GM12878 (cell line): Measurements from ENCODE around the gene CARD9. TPM values are rescaled to one million over a fixed set of nuclear protein-coding genes. Genes with fewer than 3 reads are reported as not detected.

Source experiments
- ATAC-seq: fragments of 200-7000 bp; cut with Tn5 transposase; 3 replicates; pipeline ENCODE4 v1.9.1; 2020; ENCODE audit warnings: mild to moderate bottlenecking, moderate library complexity
- BruUV-seq: library from RNA; stranded (reverse); fragments of 400-500 nt; replicated peaks from 2 replicates; lab custom pipeline; 2021; lab: Mats Ljungman, UMichigan
- CTCF ChIA-PET: fragments of 300-600 bp; sonication (Branson Sonifier 250); formaldehyde crosslinking; extraction: SDS; loops from one replicate; lab custom pipeline; 2021; ENCODE audit warnings: inconsistent platforms; lab: Yijun Ruan, JAX
- POLR2A ChIA-PET: fragments of 350-600 bp; formaldehyde crosslinking; extraction: SDS; loops from one replicate; lab custom pipeline; 2021; ENCODE audit warnings: inconsistent platforms; lab: Charles Lee
- RAD21 ChIA-PET: fragments of 300-600 bp; sonication (Branson Sonifier 250); formaldehyde crosslinking; loops from one replicate; lab custom pipeline; 2023; ENCODE audit warnings: antibody characterized with exemption; ENCODE audit not compliant: unreplicated experiment; lab: Charles Lee
- SMC1A ChIA-PET: fragments of 300-600 bp; sonication (Branson Sonifier 250); formaldehyde crosslinking; loops from one replicate; lab custom pipeline; 2023; ENCODE audit not compliant: unreplicated experiment, uncharacterized antibody; lab: Charles Lee
- DNase-seq: peaks from one replicate; pipeline ENCODE4 v3.0.0-alpha.2; 2011; ENCODE audit warnings: low read depth, low spot score
- FAIRE-seq: peaks from 3 replicates; lab custom pipeline; 2011; peaks lifted over from hg19 to GRCh38; lab: Jason Lieb, UNC
- H2AFZ ChIP-seq: 2 replicates; pipeline ENCODE4 v1.6.0; 2011; ENCODE audit warnings: low read depth, low read length, control low read depth; ENCODE audit not compliant: control insufficient read depth
- H3K27ac ChIP-seq: 2 replicates; pipeline ENCODE4 v1.5.1; 2011; ENCODE audit warnings: control low read depth; ENCODE audit not compliant: control insufficient read depth, insufficient read depth
- H3K27me3 ChIP-seq, 2 experiments: replicated peaks in 1 of 2; 2 replicates each; pipeline versions ENCODE4 v1.6.0 to v1.6.1; 2011; ENCODE audit warnings: low read length in 1 of 2; ENCODE audit not compliant: control insufficient read depth in 2 of 2, insufficient read depth in 2 of 2
- H3K36me3 ChIP-seq, 2 experiments: 2 replicates each; pipeline ENCODE4 v1.5.1; 2011; ENCODE audit warnings: low read length in 1 of 2; ENCODE audit not compliant: control insufficient read depth in 2 of 2, insufficient read depth in 2 of 2
- H3K4me1 ChIP-seq: 2 replicates; pipeline ENCODE4 v1.6.1; 2011; ENCODE audit warnings: mild to moderate bottlenecking, low read length, moderate library complexity, mixed read lengths; ENCODE audit not compliant: control insufficient read depth, insufficient read depth
- H3K4me2 ChIP-seq: 2 replicates; pipeline ENCODE4 v1.6.0; 2011; ENCODE audit warnings: control low read depth; ENCODE audit not compliant: control insufficient read depth, insufficient read depth
- H3K4me3 ChIP-seq: fragments of 200-600 bp; sonication (generic); 2 replicates; pipeline ENCODE4 v1.5.1; 2016
- H3K79me2 ChIP-seq: 2 replicates; pipeline ENCODE4 v1.6.0; 2011; ENCODE audit warnings: low read length; ENCODE audit not compliant: control insufficient read depth, insufficient read depth
- H3K9ac ChIP-seq: 2 replicates; pipeline ENCODE4 v1.8.0; 2011; ENCODE audit warnings: low read length, control low read depth, mixed read lengths; ENCODE audit not compliant: control insufficient read depth, insufficient read depth
- H3K9me3 ChIP-seq: replicated peaks from 3 replicates; pipeline ENCODE4 v1.5.1; 2011; ENCODE audit warnings: mild to moderate bottlenecking, low read length; ENCODE audit not compliant: control insufficient read depth, insufficient read depth
- H4K20me1 ChIP-seq: 2 replicates; pipeline ENCODE4 v1.6.0; 2011; ENCODE audit not compliant: control insufficient read depth, insufficient read depth
- ATF7 ChIP-seq: fragments of 450-650 bp; IDR thresholded peaks from 2 replicates; pipeline ENCODE4 v1.6.1; 2016; ENCODE audit warnings: low read depth, mild to moderate bottlenecking
- BACH1 ChIP-seq: fragments of 450-650 bp; IDR thresholded peaks from 2 replicates; pipeline ENCODE4 v1.6.1; 2017; ENCODE audit warnings: mild to moderate bottlenecking, borderline replicate concordance
- CHD1 ChIP-seq: IDR thresholded peaks from 2 replicates; pipeline ENCODE4 v1.6.1; 2012; ENCODE audit warnings: low read depth, low read length, improper control_type of control experiment
- ETV6 ChIP-seq, 2 experiments: fragments of 450-650 bp in 1 of 2; IDR thresholded peaks in 1 of 2; conservative IDR thresholded peaks in 1 of 2; 2 replicates each; pipeline ENCODE4 v1.6.1; 2014; ENCODE audit warnings: antibody characterized with exemption in 1 of 2, borderline replicate concordance in 1 of 2, low read depth in 1 of 2, mild to moderate bottlenecking in 1 of 2, moderate library complexity in 1 of 2
- HDAC6 ChIP-seq: fragments of 200-600 bp; sonication (generic); IDR thresholded peaks from one replicate; pipeline ENCODE4 v1.8.0; 2017; ENCODE audit warnings: antibody characterized with exemption; ENCODE audit not compliant: unreplicated experiment
- IKZF1 ChIP-seq: fragments of 450-650 bp; conservative IDR thresholded peaks from 2 replicates; pipeline ENCODE4 v1.6.1; 2017; ENCODE audit warnings: antibody characterized with exemption, mild to moderate bottlenecking
- JUNB ChIP-seq: IDR thresholded peaks from 2 replicates; pipeline ENCODE4 v1.6.1; 2016; ENCODE audit warnings: antibody characterized with exemption, mild to moderate bottlenecking
- KAT2A ChIP-seq: conservative IDR thresholded peaks from 2 replicates; pipeline ENCODE4 v1.6.1; 2011; ENCODE audit warnings: low read depth, low read length; ENCODE audit not compliant: control insufficient read depth
- KDM1A ChIP-seq: fragments of 200-600 bp; sonication (generic); IDR thresholded peaks from 2 replicates; pipeline ENCODE4 v1.6.1; 2016; ENCODE audit warnings: borderline replicate concordance
- MTA3 ChIP-seq: IDR thresholded peaks from 2 replicates; pipeline ENCODE4 v1.6.1; 2012; ENCODE audit warnings: low read length, inconsistent platforms, borderline replicate concordance
- PML ChIP-seq: IDR thresholded peaks from 2 replicates; pipeline ENCODE4 v1.6.1; 2012; ENCODE audit warnings: low read length, inconsistent platforms
- RB1 ChIP-seq: fragments of 450-650 bp; formaldehyde crosslinking; IDR thresholded peaks from 2 replicates; pipeline ENCODE4 v1.6.1; 2017; ENCODE audit warnings: mild to moderate bottlenecking, borderline replicate concordance
- SMC3 ChIP-seq: IDR thresholded peaks from 2 replicates; pipeline ENCODE4 v1.6.1; 2011; ENCODE audit warnings: low read length, improper control_type of control experiment, borderline replicate concordance
- STAT1 ChIP-seq: fragments of 450-650 bp; conservative IDR thresholded peaks from 2 replicates; pipeline ENCODE4 v1.6.1; 2014; ENCODE audit warnings: antibody characterized with exemption, mild to moderate bottlenecking
- TCF12 ChIP-seq: IDR thresholded peaks from 2 replicates; pipeline ENCODE4 v1.6.1; 2011; ENCODE audit warnings: low read depth, mild to moderate bottlenecking, low read length
- YY1 ChIP-seq: IDR thresholded peaks from 2 replicates; pipeline ENCODE4 v1.6.1; 2011; ENCODE audit warnings: low read depth, mild to moderate bottlenecking, low read length
- ZNF384 ChIP-seq: IDR thresholded peaks from 2 replicates; pipeline ENCODE4 v1.6.1; 2012; ENCODE audit warnings: low read depth, mild to moderate bottlenecking, low read length, improper control_type of control experiment, borderline replicate concordance
- ZZZ3 ChIP-seq: IDR thresholded peaks from 2 replicates; pipeline ENCODE4 v1.6.1; 2011; ENCODE audit warnings: low read depth; ENCODE audit not compliant: control insufficient read depth, insufficient read length
- WGBS: methylation state at CpG from one replicate; pipeline ENCODE4 v1.1.6; 2016; ENCODE audit warnings: low lambda C conversion rate; ENCODE audit not compliant: insufficient replicate concordance, insufficient coverage; ENCODE audit errors: missing lambda C conversion rate; 5-methylcytosine and 5-hydroxymethylcytosine counted together
- in situ Hi-C: fragments of 300-500 bp; cut with MboI; formaldehyde crosslinking; loops from 9 replicates; pipeline ENCODE4 v1.14.3; 2018; ENCODE audit warnings: mixed read lengths
- intact Hi-C: fragments of 100-400 bp; cut with micrococcal nuclease; formaldehyde crosslinking; loops from one replicate; pipeline ENCODE4 v1.14.2; 2022; ENCODE audit not compliant: unreplicated experiment
- polyA plus RNA-seq, 11 experiments: library from polyadenylated mRNA; depleted of rRNA in 4 of 11; unstranded in 6 of 11; stranded (reverse) in 5 of 11; fragments of >200 nt; fragmentation: Nextera tagmentation in 4 of 11; fragmentation: Illumina TruSeq in 1 of 11; extraction: Ambion mirVana in 4 of 11; extraction: Trizol in 1 of 11; gene quantifications; 1 replicate in 1 of 11; 2 replicates in 10 of 11; pipeline versions ENCODE4 v1.2.1 to v1.2.3, GENCODE V29; 2011 to 2016; ENCODE audit warnings: inconsistent platforms in 2 of 11, missing spikeins in 2 of 11, low read depth in 1 of 11
- total RNA-seq, 4 experiments: library from RNA; depleted of rRNA in 3 of 4; stranded (reverse); fragments of >200 nt in 3 of 4; fragmentation: Illumina TruSeq in 1 of 4; extraction: Trizol in 1 of 4; gene quantifications; 2 replicates each; pipeline versions ENCODE4 v1.2.1 to v1.2.3, GENCODE V29; 2013 to 2021
- TF ChIP-seq, protein P1 (sequence below): IDR thresholded peaks from 2 replicates; pipeline ENCODE4 v1.6.1; 2012; ENCODE audit warnings: improper control_type of control experiment, low read depth, low read length; ENCODE audit not compliant: insufficient replicate concordance
- TF ChIP-seq, protein P2 (sequence below), 3 experiments: IDR thresholded peaks in 2 of 3; conservative IDR thresholded peaks in 1 of 3; 2 replicates each; pipeline ENCODE4 v1.5.1; 2011; ENCODE audit warnings: low read depth in 3 of 3, low read length in 3 of 3, mild to moderate bottlenecking in 3 of 3, control low read depth in 2 of 3, moderate library complexity in 2 of 3, inconsistent platforms in 1 of 3, mixed read lengths in 1 of 3; ENCODE audit not compliant: control insufficient read depth in 2 of 3, insufficient read depth in 1 of 3; ENCODE audit errors: extremely low read depth in 1 of 3

The CARD9 gene
- total and polyA plus RNA-seq, 10 of the 15 experiments (the other 5 are each of a cell fraction or from before 2014, with no cell fraction given) = 0.11 to 4.9 (median 1.8) TPM; not detected in 1

DNA sequence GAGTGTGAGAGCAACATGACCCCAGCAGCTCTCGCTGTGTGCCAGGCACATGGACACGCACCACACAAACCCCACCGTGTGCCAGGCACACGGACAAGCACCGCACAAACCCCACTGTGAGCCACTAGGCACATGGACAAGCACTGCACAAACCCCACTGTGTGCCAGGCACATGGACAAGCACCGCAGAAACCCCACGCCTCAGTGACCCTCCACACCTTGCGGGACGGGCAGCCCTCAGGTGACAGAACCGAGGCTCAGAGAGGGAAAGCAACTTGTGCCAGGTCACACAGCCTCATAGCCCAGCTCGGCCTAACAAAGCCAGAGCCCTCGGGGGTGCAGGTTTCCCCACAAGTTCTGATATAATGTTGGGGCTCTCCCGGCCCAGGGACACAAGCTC, 48.1 kb downstream of the CARD9 start:
- 50% methylated on average over 13 of the region's 13 CpGs for WGBS
- H3K36me3 ChIP-seq = no peaks in the 10 kb centered on the region
- peaks cover 2% of the 10 kb centered on the region; the same call in 1 of the 3 replicates for H3K9me3 ChIP-seq
- no peak overlapping the region for H3K4me3 ChIP-seq
- no TSS peak for BruUV-seq
- no peak overlapping the region for H3K27ac ChIP-seq
- FAIRE-seq (no peak), DNase-seq (no peak), ATAC-seq (no peak)
- peaks cover 10 to 11% of the 10 kb centered on the region in 2 experiments; a peak in 3 of 4 replicates for H3K27me3 ChIP-seq
- no peak overlapping the region for H3K4me2 ChIP-seq
- no peaks in the 10 kb centered on the region for H3K4me1 ChIP-seq
- no peak overlapping the region for H2AFZ ChIP-seq
- no peak overlapping the region for H3K9ac ChIP-seq
- in situ Hi-C loops (no loop called here), intact Hi-C loops (no loop called here)
- no peaks in the 10 kb centered on the region for H4K20me1 ChIP-seq
- ChIA-PET SMC1A (no interaction called here), CTCF (no interaction called here), POLR2A (no interaction called here), RAD21 (no interaction called here)
- H3K79me2 ChIP-seq = no peaks in the 10 kb centered on the region
- TF ChIP-seq STAT1 (no peak), MTA3 (no peak), KAT2A (no peak), JUNB (no peak), ETV6 (conservative IDR thresholded peaks at IDR 0.05 in 1 of 2, IDR thresholded peaks at IDR 0.05 in 1 of 2; ENCODE audit: borderline replicate concordance in 1 of 2, low read depth in 1 of 2) (no peak), HDAC6 (no peak), SMC3 (no peak), ZNF384 (no peak), IKZF1 (no peak), ATF7 (no peak), PML (no peak), CHD1 (no peak), KDM1A (no peak), ZZZ3 (no peak), RB1 (no peak), BACH1 (no peak), YY1 (no peak), TCF12 (no peak)
- TF ChIP-seq, protein P1, sequence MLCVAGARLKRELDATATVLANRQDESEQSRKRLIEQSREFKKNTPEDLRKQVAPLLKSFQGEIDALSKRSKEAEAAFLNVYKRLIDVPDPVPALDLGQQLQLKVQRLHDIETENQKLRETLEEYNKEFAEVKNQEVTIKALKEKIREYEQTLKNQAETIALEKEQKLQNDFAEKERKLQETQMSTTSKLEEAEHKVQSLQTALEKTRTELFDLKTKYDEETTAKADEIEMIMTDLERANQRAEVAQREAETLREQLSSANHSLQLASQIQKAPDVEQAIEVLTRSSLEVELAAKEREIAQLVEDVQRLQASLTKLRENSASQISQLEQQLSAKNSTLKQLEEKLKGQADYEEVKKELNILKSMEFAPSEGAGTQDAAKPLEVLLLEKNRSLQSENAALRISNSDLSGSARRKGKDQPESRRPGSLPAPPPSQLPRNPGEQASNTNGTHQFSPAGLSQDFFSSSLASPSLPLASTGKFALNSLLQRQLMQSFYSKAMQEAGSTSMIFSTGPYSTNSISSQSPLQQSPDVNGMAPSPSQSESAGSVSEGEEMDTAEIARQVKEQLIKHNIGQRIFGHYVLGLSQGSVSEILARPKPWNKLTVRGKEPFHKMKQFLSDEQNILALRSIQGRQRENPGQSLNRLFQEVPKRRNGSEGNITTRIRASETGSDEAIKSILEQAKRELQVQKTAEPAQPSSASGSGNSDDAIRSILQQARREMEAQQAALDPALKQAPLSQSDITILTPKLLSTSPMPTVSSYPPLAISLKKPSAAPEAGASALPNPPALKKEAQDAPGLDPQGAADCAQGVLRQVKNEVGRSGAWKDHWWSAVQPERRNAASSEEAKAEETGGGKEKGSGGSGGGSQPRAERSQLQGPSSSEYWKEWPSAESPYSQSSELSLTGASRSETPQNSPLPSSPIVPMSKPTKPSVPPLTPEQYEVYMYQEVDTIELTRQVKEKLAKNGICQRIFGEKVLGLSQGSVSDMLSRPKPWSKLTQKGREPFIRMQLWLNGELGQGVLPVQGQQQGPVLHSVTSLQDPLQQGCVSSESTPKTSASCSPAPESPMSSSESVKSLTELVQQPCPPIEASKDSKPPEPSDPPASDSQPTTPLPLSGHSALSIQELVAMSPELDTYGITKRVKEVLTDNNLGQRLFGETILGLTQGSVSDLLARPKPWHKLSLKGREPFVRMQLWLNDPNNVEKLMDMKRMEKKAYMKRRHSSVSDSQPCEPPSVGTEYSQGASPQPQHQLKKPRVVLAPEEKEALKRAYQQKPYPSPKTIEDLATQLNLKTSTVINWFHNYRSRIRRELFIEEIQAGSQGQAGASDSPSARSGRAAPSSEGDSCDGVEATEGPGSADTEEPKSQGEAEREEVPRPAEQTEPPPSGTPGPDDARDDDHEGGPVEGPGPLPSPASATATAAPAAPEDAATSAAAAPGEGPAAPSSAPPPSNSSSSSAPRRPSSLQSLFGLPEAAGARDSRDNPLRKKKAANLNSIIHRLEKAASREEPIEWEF = no peak
- TF ChIP-seq, protein P2, sequence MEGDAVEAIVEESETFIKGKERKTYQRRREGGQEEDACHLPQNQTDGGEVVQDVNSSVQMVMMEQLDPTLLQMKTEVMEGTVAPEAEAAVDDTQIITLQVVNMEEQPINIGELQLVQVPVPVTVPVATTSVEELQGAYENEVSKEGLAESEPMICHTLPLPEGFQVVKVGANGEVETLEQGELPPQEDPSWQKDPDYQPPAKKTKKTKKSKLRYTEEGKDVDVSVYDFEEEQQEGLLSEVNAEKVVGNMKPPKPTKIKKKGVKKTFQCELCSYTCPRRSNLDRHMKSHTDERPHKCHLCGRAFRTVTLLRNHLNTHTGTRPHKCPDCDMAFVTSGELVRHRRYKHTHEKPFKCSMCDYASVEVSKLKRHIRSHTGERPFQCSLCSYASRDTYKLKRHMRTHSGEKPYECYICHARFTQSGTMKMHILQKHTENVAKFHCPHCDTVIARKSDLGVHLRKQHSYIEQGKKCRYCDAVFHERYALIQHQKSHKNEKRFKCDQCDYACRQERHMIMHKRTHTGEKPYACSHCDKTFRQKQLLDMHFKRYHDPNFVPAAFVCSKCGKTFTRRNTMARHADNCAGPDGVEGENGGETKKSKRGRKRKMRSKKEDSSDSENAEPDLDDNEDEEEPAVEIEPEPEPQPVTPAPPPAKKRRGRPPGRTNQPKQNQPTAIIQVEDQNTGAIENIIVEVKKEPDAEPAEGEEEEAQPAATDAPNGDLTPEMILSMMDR (IDR thresholded peaks at IDR 0.05 in 2 of 3, conservative IDR thresholded peaks at IDR 0.05 in 1 of 3; ENCODE audit: control insufficient read depth in 2 of 3, extremely low read depth in 1 of 3, insufficient read depth in 1 of 3, low read depth in 3 of 3, low read length in 3 of 3) = no peak
